IMR-90 (cell line): ENCODE results near the gene FRMPD3.

Experiments used
- ELK1 ChIP-seq: fragments of 150-350 bp; IDR thresholded peaks from 2 replicates; pipeline ENCODE4 v1.6.1; 2016; ENCODE audit warnings: low read depth, mild to moderate bottlenecking, low read length, moderate library complexity, borderline replicate concordance
- MAZ ChIP-seq: IDR thresholded peaks from 2 replicates; pipeline ENCODE4 v1.6.1; 2012; ENCODE audit warnings: low read depth, mild to moderate bottlenecking, low read length, improper control_type of control experiment, moderate library complexity, borderline replicate concordance
- MXI1 ChIP-seq: IDR thresholded peaks from 2 replicates; pipeline ENCODE4 v1.6.1; 2012; ENCODE audit warnings: low read depth, mild to moderate bottlenecking, low read length, moderate library complexity, borderline replicate concordance
- POLR2A ChIP-seq: IDR thresholded peaks from 2 replicates; pipeline ENCODE4 v1.6.1; 2012; ENCODE audit warnings: mild to moderate bottlenecking, low read depth, low read length
- RCOR1 ChIP-seq: IDR thresholded peaks from 2 replicates; pipeline ENCODE4 v1.6.1; 2012; ENCODE audit warnings: mild to moderate bottlenecking, low read length, improper control_type of control experiment; ENCODE audit not compliant: insufficient replicate concordance
- TF ChIP-seq, protein P1 (sequence below): conservative IDR thresholded peaks from 2 replicates; pipeline ENCODE4 v1.5.1; 2012; ENCODE audit warnings: mild to moderate bottlenecking, low read depth, low read length, improper control_type of control experiment

GRCh38 chrX:107467271-107467670 lies 17.8 kb downstream of the FRMPD3 start:
- TF ChIP-seq, protein P1, sequence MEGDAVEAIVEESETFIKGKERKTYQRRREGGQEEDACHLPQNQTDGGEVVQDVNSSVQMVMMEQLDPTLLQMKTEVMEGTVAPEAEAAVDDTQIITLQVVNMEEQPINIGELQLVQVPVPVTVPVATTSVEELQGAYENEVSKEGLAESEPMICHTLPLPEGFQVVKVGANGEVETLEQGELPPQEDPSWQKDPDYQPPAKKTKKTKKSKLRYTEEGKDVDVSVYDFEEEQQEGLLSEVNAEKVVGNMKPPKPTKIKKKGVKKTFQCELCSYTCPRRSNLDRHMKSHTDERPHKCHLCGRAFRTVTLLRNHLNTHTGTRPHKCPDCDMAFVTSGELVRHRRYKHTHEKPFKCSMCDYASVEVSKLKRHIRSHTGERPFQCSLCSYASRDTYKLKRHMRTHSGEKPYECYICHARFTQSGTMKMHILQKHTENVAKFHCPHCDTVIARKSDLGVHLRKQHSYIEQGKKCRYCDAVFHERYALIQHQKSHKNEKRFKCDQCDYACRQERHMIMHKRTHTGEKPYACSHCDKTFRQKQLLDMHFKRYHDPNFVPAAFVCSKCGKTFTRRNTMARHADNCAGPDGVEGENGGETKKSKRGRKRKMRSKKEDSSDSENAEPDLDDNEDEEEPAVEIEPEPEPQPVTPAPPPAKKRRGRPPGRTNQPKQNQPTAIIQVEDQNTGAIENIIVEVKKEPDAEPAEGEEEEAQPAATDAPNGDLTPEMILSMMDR = no peak
- TF ChIP-seq POLR2A (no peak), MXI1 (no peak), ELK1 (no peak), RCOR1 (no peak), MAZ (no peak)
